Calu3 (cell line): ENCODE results near the gene MROH7. TPM values are rescaled to one million over a fixed set of nuclear protein-coding genes. Genes with fewer than 3 reads are reported as not detected.
"Not testable (repeated sequence)": the region's sequence is repeated elsewhere in the genome, so short reads cannot be mapped to it uniquely, and the experiment has no call there.

Experiments used
- BruUV-seq: library from RNA; stranded (reverse); fragments of 400-500 nt; replicated peaks from 2 replicates; lab custom pipeline; 2021; lab: Mats Ljungman, UMichigan
- CTCF ChIA-PET: fragments of 300-600 bp; sonication (Branson Sonifier 250); formaldehyde crosslinking; loops from one replicate; lab custom pipeline; 2022; ENCODE audit warnings: antibody characterized with exemption; lab: Charles Lee
- DNase-seq: peaks from one replicate; pipeline ENCODE4 v3.0.0; 2022
- H3K27ac Mint-ChIP-seq: one replicate; pipeline ENCODE4 v1.8.0; 2022; ENCODE audit warnings: mixed read lengths; ENCODE audit not compliant: unreplicated experiment
- H3K27me3 Mint-ChIP-seq: one replicate; pipeline ENCODE4 v1.8.0; 2022; ENCODE audit warnings: mixed read lengths; ENCODE audit not compliant: unreplicated experiment
- H3K36me3 Mint-ChIP-seq: one replicate; pipeline ENCODE4 v1.8.0; 2022; ENCODE audit warnings: mild to moderate bottlenecking, moderate library complexity, mixed read lengths; ENCODE audit not compliant: insufficient read depth, unreplicated experiment
- H3K4me1 Mint-ChIP-seq: one replicate; pipeline ENCODE4 v1.8.0; 2022; ENCODE audit warnings: mild to moderate bottlenecking, low read depth, mixed read lengths; ENCODE audit not compliant: unreplicated experiment
- H3K4me3 Mint-ChIP-seq: one replicate; pipeline ENCODE4 v1.8.0; 2022; ENCODE audit warnings: mild to moderate bottlenecking, low read depth, moderate library complexity, mixed read lengths; ENCODE audit not compliant: unreplicated experiment
- H3K9me3 Mint-ChIP-seq: one replicate; pipeline ENCODE4 v1.8.0; 2022; ENCODE audit warnings: low read depth, mixed read lengths; ENCODE audit not compliant: unreplicated experiment
- CTCF ChIP-seq: fragments of 200-600 bp; IDR thresholded peaks from one replicate; pipeline ENCODE4 v1.8.0; 2022; ENCODE audit warnings: antibody characterized with exemption; ENCODE audit not compliant: unreplicated experiment
- intact Hi-C: fragments of 100-400 bp; cut with micrococcal nuclease; formaldehyde crosslinking; loops from one replicate; pipeline ENCODE4 v1.10.0; 2022; ENCODE audit not compliant: unreplicated experiment
- total RNA-seq: library from RNA; stranded (reverse); gene quantifications from 2 replicates; pipeline ENCODE4 v1.2.3, GENCODE V29; 2022

The MROH7 gene
- total RNA-seq, 1 experiment from 2014 or later = 0.71 TPM

- BruUV-seq = no TSS peak
- Mint-ChIP-seq H3K27me3 (peaks cover 43% of the 10 kb centered on the region), H3K4me1 (peaks cover under 1% of the 10 kb centered on the region), H3K9me3 (no peaks in the 10 kb centered on the region), H3K36me3 (no peaks in the 10 kb centered on the region), H3K4me3 (no peak overlapping the region), H3K27ac (no peak overlapping the region)
- DNase-seq = no peak
- CTCF ChIA-PET = no interaction called here
- intact Hi-C loops = no loop called here
- TF ChIP-seq CTCF = no peak
These were observed 21.8 kb upstream of the MROH7 start for GRCh38 chr1:54619749-54620148.

GRCh38 chr1:54623216-54624007 lies 18.2 kb upstream of the MROH7 start, which contains the start of gene FAM151A:
Gene FAM151A (minus strand): TSS chr1:54623525. CDS start chr1:54623395, 130 bp downstream.
- H3K36me3 Mint-ChIP-seq = no peaks in the 10 kb centered on the region
- TF ChIP-seq CTCF = no peak
- CTCF ChIA-PET = interaction anchor here (0.6 to 0.7 kb wide), 2 partner anchors 123 to 252 kb away, joined by 3 read pairs; no protein-coding TSS in a partner anchor
- no peak for DNase-seq
- peaks cover 37% of the 10 kb centered on the region for H3K27me3 Mint-ChIP-seq
- intact Hi-C loops = no loop called here
- H3K4me3 Mint-ChIP-seq = no peak within 1 kb of the TSS
- no peak within 1 kb of the TSS for H3K27ac Mint-ChIP-seq
- H3K4me1 Mint-ChIP-seq = no peaks in the 10 kb centered on the region
- BruUV-seq = no TSS peak
- no peaks in the 10 kb centered on the region for H3K9me3 Mint-ChIP-seq

GRCh38 chr1:54624466-54625464 lies 16.8 kb upstream of the MROH7 start:
- Mint-ChIP-seq H3K4me3 (no peak overlapping the region), H3K4me1 (no peaks in the 10 kb centered on the region), H3K27ac (no peak overlapping the region), H3K36me3 (no peaks in the 10 kb centered on the region), H3K27me3 (peaks cover 37% of the 10 kb centered on the region), H3K9me3 (no peaks in the 10 kb centered on the region)
- BruUV-seq = no TSS peak
- no peak for DNase-seq
- intact Hi-C loops = no loop called here
- CTCF ChIA-PET = no interaction called here
- TF ChIP-seq CTCF = no peak

- no peak for DNase-seq
- Mint-ChIP-seq H3K4me3 (no peak overlapping the region), H3K27ac (no peak overlapping the region), H3K36me3 (no peaks in the 10 kb centered on the region), H3K9me3 (no peaks in the 10 kb centered on the region), H3K4me1 (no peaks in the 10 kb centered on the region), H3K27me3 (peaks cover 39% of the 10 kb centered on the region)
- intact Hi-C loops = no loop called here
- TF ChIP-seq CTCF = no peak
- BruUV-seq = no TSS peak
- CTCF ChIA-PET = no interaction called here
These were observed 14.4 kb upstream of the MROH7 start for GRCh38 chr1:54627196-54627595.

GRCh38 chr1:54635804-54636203 lies 5.8 kb upstream of the MROH7 start:
- CTCF ChIA-PET, H3K4me1 Mint-ChIP-seq, intact Hi-C loops, H3K27ac Mint-ChIP-seq, H3K4me3 Mint-ChIP-seq, H3K9me3 Mint-ChIP-seq, H3K36me3 Mint-ChIP-seq, BruUV-seq, DNase-seq: not testable (repeated sequence)
- peaks cover 49% of the 10 kb centered on the region for H3K27me3 Mint-ChIP-seq
